IMR-90 (cell line): Measurements from ENCODE around the gene TCHP. TPM values are rescaled to one million over a fixed set of nuclear protein-coding genes. Genes with fewer than 3 reads are reported as not detected.

ENCODE experiments used
- ATAC-seq: fragments of 200-7000 bp; cut with Tn5 transposase; 2 replicates; pipeline ENCODE4 v1.9.1; 2020; ENCODE audit warnings: low read depth, mild to moderate bottlenecking, moderate library complexity
- BruUV-seq: library from RNA; stranded (reverse); fragments of 400-500 nt; replicated peaks from 2 replicates; lab custom pipeline; 2021; lab: Mats Ljungman, UMichigan
- CTCF ChIA-PET: fragments of 300-600 bp; formaldehyde crosslinking; extraction: SDS; loops from one replicate; lab custom pipeline; 2021; ENCODE audit warnings: antibody characterized with exemption; lab: Yijun Ruan, JAX
- POLR2A ChIA-PET: fragments of 300-600 bp; sonication (Branson Sonifier 250); formaldehyde crosslinking; loops from one replicate; lab custom pipeline; 2022; ENCODE audit warnings: antibody characterized with exemption; ENCODE audit not compliant: unreplicated experiment; lab: Charles Lee
- DNase-seq: peaks from one replicate; pipeline ENCODE4 v3.0.0; 2013
- H2AFZ ChIP-seq: replicated peaks from 2 replicates; pipeline ENCODE3; 2013; ENCODE audit warnings: low read length, mild to moderate bottlenecking; ENCODE audit not compliant: poor library complexity
- H2AK5ac ChIP-seq: 2 replicates; pipeline ENCODE4 v1.6.1; 2013; ENCODE audit warnings: low read depth, low read length, inconsistent platforms
- H2AK9ac ChIP-seq: replicated peaks from 2 replicates; pipeline ENCODE3; 2013; ENCODE audit warnings: mild to moderate bottlenecking, low read depth, low read length, moderate library complexity; ENCODE audit not compliant: poor library complexity
- H2BK120ac ChIP-seq: 2 replicates; pipeline ENCODE4 v1.6.1; 2013; ENCODE audit warnings: low read depth, low read length, inconsistent platforms
- H2BK15ac ChIP-seq: 3 replicates; pipeline ENCODE4 v1.6.1; 2013; ENCODE audit warnings: low read depth, low read length, inconsistent platforms
- H2BK20ac ChIP-seq: 2 replicates; pipeline ENCODE4 v1.6.1; 2013; ENCODE audit warnings: low read depth, mild to moderate bottlenecking, inconsistent platforms, low read length, moderate library complexity
- H2BK5ac ChIP-seq: 2 replicates; pipeline ENCODE4 v1.6.1; 2013; ENCODE audit warnings: mild to moderate bottlenecking, low read depth, low read length, inconsistent platforms; ENCODE audit not compliant: poor library complexity, severe bottlenecking
- H3K14ac ChIP-seq: replicated peaks from 2 replicates; pipeline ENCODE4 v1.6.1; 2013; ENCODE audit warnings: low read depth, low read length, inconsistent platforms
- H3K18ac ChIP-seq: 2 replicates; pipeline ENCODE4 v1.6.1; 2013; ENCODE audit warnings: low read depth, low read length, control low read depth
- H3K23ac ChIP-seq: 2 replicates; pipeline ENCODE4 v1.6.1; 2013; ENCODE audit warnings: low read depth, low read length, inconsistent platforms
- H3K27ac ChIP-seq: 2 replicates; pipeline ENCODE4 v1.5.1; 2013; ENCODE audit warnings: mild to moderate bottlenecking, control low read depth, low read length; ENCODE audit not compliant: insufficient read depth
- H3K27me3 ChIP-seq: 2 replicates; pipeline ENCODE4 v1.6.1; 2013; ENCODE audit warnings: low read length; ENCODE audit not compliant: control insufficient read depth, insufficient read depth
- H3K36me3 ChIP-seq: 2 replicates; pipeline ENCODE4 v1.6.1; 2013; ENCODE audit warnings: low read length, mixed read lengths; ENCODE audit not compliant: control insufficient read depth, insufficient read depth
- H3K4ac ChIP-seq: 2 replicates; pipeline ENCODE4 v1.6.1; 2013; ENCODE audit warnings: low read depth, low read length, inconsistent platforms
- H3K4me1 ChIP-seq: 2 replicates; pipeline ENCODE4 v1.6.1; 2013; ENCODE audit warnings: low read length, mixed read lengths; ENCODE audit not compliant: control insufficient read depth, insufficient read depth
- H3K4me2 ChIP-seq: 2 replicates; pipeline ENCODE4 v1.6.1; 2013; ENCODE audit warnings: low read depth, mild to moderate bottlenecking, control low read depth, low read length, moderate library complexity
- H3K4me3 ChIP-seq: 2 replicates; pipeline ENCODE4 v1.5.1; 2013; ENCODE audit warnings: low read depth, mild to moderate bottlenecking, control low read depth, low read length, moderate library complexity; ENCODE audit not compliant: insufficient read depth
- H3K56ac ChIP-seq: 2 replicates; pipeline ENCODE4 v1.6.1; 2013; ENCODE audit warnings: low read length, inconsistent platforms; ENCODE audit not compliant: insufficient read depth; ENCODE audit errors: extremely low read depth
- H3K79me1 ChIP-seq, 2 experiments: 2 replicates each; pipeline ENCODE4 v1.6.1; 2013; ENCODE audit warnings: low read length in 2 of 2, inconsistent platforms in 1 of 2, low read depth in 1 of 2
- H3K9ac ChIP-seq: 2 replicates; pipeline ENCODE4 v1.6.1; 2013; ENCODE audit warnings: low read depth, low read length, control low read depth
- H3K9me1 ChIP-seq: 2 replicates; pipeline ENCODE4 v1.6.1; 2013; ENCODE audit warnings: low read length, inconsistent platforms; ENCODE audit not compliant: insufficient read depth
- H3K9me3 ChIP-seq: 2 replicates; pipeline ENCODE4 v1.6.1; 2013; ENCODE audit warnings: low read length; ENCODE audit not compliant: control insufficient read depth, insufficient read depth
- H4K20me1 ChIP-seq: 2 replicates; pipeline ENCODE4 v1.6.1; 2013; ENCODE audit warnings: low read length, inconsistent platforms; ENCODE audit not compliant: insufficient read depth
- H4K5ac ChIP-seq: 2 replicates; pipeline ENCODE4 v1.6.1; 2013; ENCODE audit warnings: mild to moderate bottlenecking, low read depth, low read length, control low read depth
- H4K8ac ChIP-seq, 2 experiments: 2 replicates each; pipeline ENCODE4 v1.6.1; 2013; ENCODE audit warnings: low read depth in 2 of 2, low read length in 2 of 2, control low read depth in 1 of 2, inconsistent platforms in 1 of 2
- H4K91ac ChIP-seq: 2 replicates; pipeline ENCODE4 v1.6.1; 2013; ENCODE audit warnings: low read depth, low read length, inconsistent platforms; ENCODE audit not compliant: insufficient read depth
- NFE2L2 ChIP-seq: fragments of 150-350 bp; IDR thresholded peaks from 2 replicates; pipeline ENCODE4 v1.6.1; 2016; ENCODE audit warnings: low read depth, mild to moderate bottlenecking, low read length
- SMC3 ChIP-seq: fragments of 150-350 bp; IDR thresholded peaks from 2 replicates; pipeline ENCODE4 v1.6.1; 2016; ENCODE audit warnings: low read depth, mild to moderate bottlenecking, antibody characterized with exemption, low read length, moderate library complexity
- WGBS, 2 experiments: methylation state at CpG; one replicate each; pipeline versions ENCODE4 v1.1.5 to v1.1.7; 2013; ENCODE audit warnings: missing lambda C conversion rate in 2 of 2; ENCODE audit not compliant: insufficient read length in 1 of 2; ENCODE audit errors: extremely low coverage in 2 of 2; 5-methylcytosine and 5-hydroxymethylcytosine counted together
- dilution Hi-C: fragments of 300-500 bp; cut with HindIII; formaldehyde crosslinking; loops from one replicate; pipeline ENCODE4 v1.14.3; 2018; ENCODE audit warnings: low sequenced_read_pairs; ENCODE audit not compliant: unreplicated experiment
- in situ Hi-C: fragments of 300-500 bp; cut with MboI; formaldehyde crosslinking; loops from 3 replicates; pipeline ENCODE4 v1.14.3; 2019; ENCODE audit warnings: low sequenced_read_pairs, inconsistent platforms, mixed read lengths
- intact Hi-C: fragments of 100-400 bp; cut with micrococcal nuclease; formaldehyde crosslinking; loops from 2 replicates; pipeline ENCODE4 v1.10.0; 2022
- polyA plus RNA-seq, 3 experiments: library from polyadenylated mRNA; depleted of rRNA; stranded (reverse); fragments of >200 nt; gene quantifications; 2 replicates each; pipeline ENCODE4 v1.2.3, GENCODE V29; 2012; ENCODE audit warnings: low replicate concordance in 1 of 3
- total RNA-seq: library from RNA; depleted of rRNA; stranded (reverse); fragments of >200 nt; gene quantifications from 2 replicates; pipeline ENCODE4 v1.2.3, GENCODE V29; 2012
- TF ChIP-seq, protein P1 (sequence below): conservative IDR thresholded peaks from 2 replicates; pipeline ENCODE4 v1.5.1; 2012; ENCODE audit warnings: mild to moderate bottlenecking, low read depth, low read length, improper control_type of control experiment

Gene TCHP
- total and polyA plus RNA-seq, 2 of the 4 experiments (the other 2 are of a cell fraction), result 6.1 to 13.4 TPM

DNA sequence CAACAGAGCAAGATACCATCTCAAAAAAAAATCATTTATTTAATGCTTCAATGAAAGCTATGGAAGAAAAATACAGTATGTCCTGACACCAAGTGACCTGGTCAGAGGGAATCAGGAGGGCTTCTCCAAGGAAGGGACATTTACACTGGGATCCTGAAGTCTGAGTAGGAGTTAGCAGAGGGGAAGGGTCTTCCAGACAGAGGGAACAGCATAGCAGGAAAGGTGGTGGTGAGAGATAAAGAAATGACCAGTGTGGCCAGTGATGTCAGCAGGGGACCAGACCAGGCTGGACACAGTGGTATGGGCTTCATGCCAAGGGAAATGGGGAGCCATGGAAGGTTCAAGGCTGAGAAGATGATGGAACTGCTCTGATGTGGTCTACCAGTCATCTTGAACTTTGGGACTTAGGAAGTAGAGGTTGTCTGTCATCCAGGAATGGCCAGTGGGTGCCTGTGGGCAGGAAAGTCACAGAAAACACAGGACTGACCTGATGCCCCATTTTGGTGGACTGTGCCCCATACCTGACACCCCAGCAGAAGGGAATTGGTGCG, 7.8 kb upstream of the TCHP start:
- Histone ChIP-seq H3K4me1 (0 out of 2 replicates have a peak, but pooled peaks cover 6% of the 10 kb centered on the region), H3K79me1 (no peaks in the 10 kb centered on the region), H3K4me2 (no peak overlapping the region), H3K56ac (no peak overlapping the region), H3K9me3 (no peaks in the 10 kb centered on the region), H3K9me1 (peaks cover 7% of the 10 kb centered on the region; the same call in 1 of the 2 replicates), H4K5ac (no peak overlapping the region), H2AK9ac (no peak overlapping the region), H3K36me3 (no peaks in the 10 kb centered on the region), H3K18ac (no peak overlapping the region), H3K4me3 (no peak overlapping the region), H2BK20ac (no peak overlapping the region), H3K9ac (no peak overlapping the region), H3K4ac (0 out of 2 replicates have a peak overlapping the region, but pooled peaks have one; percentile 8), H3K27ac (no peak overlapping the region), H3K14ac (no peak overlapping the region), H4K20me1 (no peaks in the 10 kb centered on the region), H4K91ac (no peak overlapping the region), H3K27me3 (no peaks in the 10 kb centered on the region; the same call in 1 of the 2 replicates), H3K23ac (no peak overlapping the region; the same call in 1 of the 2 replicates), H2AFZ (no peak overlapping the region), H2BK15ac (0 out of 3 replicates have a peak overlapping the region, but pooled peaks have one; percentile 9), H2BK120ac (no peak overlapping the region), H4K8ac (no peak overlapping the region), H2AK5ac (no peak overlapping the region), H2BK5ac (no peak overlapping the region)
- DNase-seq, result no peak
- ChIA-PET POLR2A (no interaction called here), CTCF (interaction anchor here (1.4 kb wide), 1 partner anchor 47 kb away, joined by 4 read pairs; no protein-coding TSS in a partner anchor)
- no peak for ATAC-seq
- BruUV-seq, result no TSS peak
- in situ Hi-C loops (no loop called here), intact Hi-C loops (no loop called here), dilution Hi-C loops (no loop called here)
- no CpG with 5 or more reads among the region's 1 CpG for WGBS, 2 experiments
- TF ChIP-seq, protein P1, sequence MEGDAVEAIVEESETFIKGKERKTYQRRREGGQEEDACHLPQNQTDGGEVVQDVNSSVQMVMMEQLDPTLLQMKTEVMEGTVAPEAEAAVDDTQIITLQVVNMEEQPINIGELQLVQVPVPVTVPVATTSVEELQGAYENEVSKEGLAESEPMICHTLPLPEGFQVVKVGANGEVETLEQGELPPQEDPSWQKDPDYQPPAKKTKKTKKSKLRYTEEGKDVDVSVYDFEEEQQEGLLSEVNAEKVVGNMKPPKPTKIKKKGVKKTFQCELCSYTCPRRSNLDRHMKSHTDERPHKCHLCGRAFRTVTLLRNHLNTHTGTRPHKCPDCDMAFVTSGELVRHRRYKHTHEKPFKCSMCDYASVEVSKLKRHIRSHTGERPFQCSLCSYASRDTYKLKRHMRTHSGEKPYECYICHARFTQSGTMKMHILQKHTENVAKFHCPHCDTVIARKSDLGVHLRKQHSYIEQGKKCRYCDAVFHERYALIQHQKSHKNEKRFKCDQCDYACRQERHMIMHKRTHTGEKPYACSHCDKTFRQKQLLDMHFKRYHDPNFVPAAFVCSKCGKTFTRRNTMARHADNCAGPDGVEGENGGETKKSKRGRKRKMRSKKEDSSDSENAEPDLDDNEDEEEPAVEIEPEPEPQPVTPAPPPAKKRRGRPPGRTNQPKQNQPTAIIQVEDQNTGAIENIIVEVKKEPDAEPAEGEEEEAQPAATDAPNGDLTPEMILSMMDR, result no peak
- TF ChIP-seq NFE2L2 (no peak), SMC3 (no peak)
